Kidney (tissue), 14 donors: Measurements from ENCODE around the gene LRRC72. TPM values are rescaled to one million over a fixed set of nuclear protein-coding genes. Genes with fewer than 3 reads are reported as not detected.

Experiments used
- DNase-seq, 5 donors: peaks; one replicate each; pipeline ENCODE4 v3.0.0-alpha.2; 2013 to 2020
- FAIRE-seq: peaks from 2 replicates; lab custom pipeline; 2012; peaks lifted over from hg19 to GRCh38; lab: Jason Lieb, UNC
- H3K27ac ChIP-seq, 2 donors: one replicate each; pipeline ENCODE4 v1.7.0; 2013; ENCODE audit warnings: low read depth in 2 of 2, low read length in 2 of 2, inconsistent platforms in 1 of 2
- H3K27me3 ChIP-seq: one replicate; pipeline ENCODE4 v1.7.1; 2013; ENCODE audit warnings: low read length, inconsistent platforms; ENCODE audit not compliant: control insufficient read depth, insufficient read depth
- H3K36me3 ChIP-seq, 3 donors: one replicate each; pipeline versions ENCODE4 v1.7.0 to v1.7.1; 2013; ENCODE audit warnings: low read length in 3 of 3, control low read depth in 1 of 3, inconsistent platforms in 1 of 3; ENCODE audit not compliant: insufficient read depth in 3 of 3, control insufficient read depth in 2 of 3
- H3K4me1 ChIP-seq, 3 donors: one replicate each; pipeline versions ENCODE4 v1.7.0 to v1.7.1; 2013; ENCODE audit warnings: low read length in 3 of 3, inconsistent platforms in 1 of 3, low read depth in 1 of 3; ENCODE audit not compliant: control insufficient read depth in 2 of 3, insufficient read depth in 2 of 3
- H3K4me3 ChIP-seq, 3 donors: one replicate each; pipeline versions ENCODE4 v1.7.0 to v1.8.1; 2013; ENCODE audit warnings: low read length in 3 of 3, control low read depth in 1 of 3, inconsistent platforms in 1 of 3
- H3K9ac ChIP-seq, 3 donors: one replicate each; pipeline versions ENCODE4 v1.7.0 to v1.7.1; 2013; ENCODE audit warnings: low read length in 3 of 3, control low read depth in 1 of 3, inconsistent platforms in 1 of 3
- H3K9me3 ChIP-seq, 3 donors: one replicate each; pipeline versions ENCODE4 v1.7.0 to v1.7.1; 2013; ENCODE audit warnings: low read length in 3 of 3, control low read depth in 1 of 3, inconsistent platforms in 1 of 3; ENCODE audit not compliant: control insufficient read depth in 2 of 3, insufficient read depth in 1 of 3
- intact Hi-C: fragments of 100-400 bp; cut with DNase I; formaldehyde crosslinking; loops from one replicate; pipeline ENCODE4 v1.11.1; 2022
- polyA plus RNA-seq: library from polyadenylated mRNA; stranded (reverse); fragments of 350-450 nt; fragmentation: Illumina TruSeq; extraction: RNeasy Lipid Tissue Mini Kit (QIAGEN cat#74804); gene quantifications from one replicate; pipeline ENCODE4 v1.2.3, GENCODE V29; 2014; ENCODE audit warnings: low read depth, low replicate concordance; ENCODE audit not compliant: insufficient read depth
- total RNA-seq: library from RNA; stranded (reverse); fragmentation: NEBNext Ultra II Directional; extraction: Animal tissue kit (Norgen Biotek cat#: 25700); gene quantifications from one replicate; pipeline ENCODE4 v1.2.1, GENCODE V29; 2021
- TF ChIP-seq, protein P1 (sequence below): IDR thresholded peaks from 3 replicates; pipeline ENCODE4 v1.5.1; 2012; ENCODE audit warnings: mild to moderate bottlenecking, moderate library complexity, borderline replicate concordance; ENCODE audit not compliant: insufficient read depth; ENCODE audit errors: extremely low read depth
- donor health status: control.
- donor health status: control.
- donor health status: control.
- donor health status: control.
- donor health status: control.
- donor health status: DM: yes; HTN: yes; CAD: no.
- donor health status: Normal renal cell carcinoma (clear cell type).

LRRC72 gene
- total and polyA plus RNA-seq, 2 donors from 2014 or later: not detected

DNA sequence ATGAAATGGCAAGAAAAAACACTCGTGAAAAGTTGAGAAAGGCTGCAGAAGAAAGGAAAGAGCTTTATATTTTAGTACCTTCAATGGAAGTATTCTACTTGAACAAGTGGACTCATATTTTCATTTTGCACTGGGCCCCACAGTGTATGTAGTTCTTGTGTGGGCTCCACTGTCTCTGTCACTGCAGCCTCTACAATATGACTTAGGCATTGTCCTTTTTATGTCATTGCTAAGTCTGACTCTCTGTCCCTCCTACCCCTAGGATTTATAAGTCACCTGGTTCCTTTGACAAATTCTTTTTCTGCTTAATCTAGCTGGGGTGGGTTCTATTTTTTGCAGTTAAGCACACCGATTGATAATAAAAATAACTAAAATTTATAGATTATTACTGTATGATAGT, 33.4 kb upstream of the LRRC72 start:
- no peak overlapping the region for H3K27ac ChIP-seq

GRCh38 chr7:16494551-16494950, 32.1 kb upstream of the LRRC72 start:
- Histone ChIP-seq H3K9me3 (no peaks in the 10 kb centered on the region), H3K4me1 (no peaks in the 10 kb centered on the region), H3K36me3 (no peaks in the 10 kb centered on the region), H3K4me3 (no peak overlapping the region), H3K9ac (no peak overlapping the region), H3K27ac (no peak overlapping the region), H3K27me3 (no peaks in the 10 kb centered on the region)
- intact Hi-C loops: no loop called here
- TF ChIP-seq, protein P1, sequence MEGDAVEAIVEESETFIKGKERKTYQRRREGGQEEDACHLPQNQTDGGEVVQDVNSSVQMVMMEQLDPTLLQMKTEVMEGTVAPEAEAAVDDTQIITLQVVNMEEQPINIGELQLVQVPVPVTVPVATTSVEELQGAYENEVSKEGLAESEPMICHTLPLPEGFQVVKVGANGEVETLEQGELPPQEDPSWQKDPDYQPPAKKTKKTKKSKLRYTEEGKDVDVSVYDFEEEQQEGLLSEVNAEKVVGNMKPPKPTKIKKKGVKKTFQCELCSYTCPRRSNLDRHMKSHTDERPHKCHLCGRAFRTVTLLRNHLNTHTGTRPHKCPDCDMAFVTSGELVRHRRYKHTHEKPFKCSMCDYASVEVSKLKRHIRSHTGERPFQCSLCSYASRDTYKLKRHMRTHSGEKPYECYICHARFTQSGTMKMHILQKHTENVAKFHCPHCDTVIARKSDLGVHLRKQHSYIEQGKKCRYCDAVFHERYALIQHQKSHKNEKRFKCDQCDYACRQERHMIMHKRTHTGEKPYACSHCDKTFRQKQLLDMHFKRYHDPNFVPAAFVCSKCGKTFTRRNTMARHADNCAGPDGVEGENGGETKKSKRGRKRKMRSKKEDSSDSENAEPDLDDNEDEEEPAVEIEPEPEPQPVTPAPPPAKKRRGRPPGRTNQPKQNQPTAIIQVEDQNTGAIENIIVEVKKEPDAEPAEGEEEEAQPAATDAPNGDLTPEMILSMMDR: no peak
- no peak for DNase-seq
- FAIRE-seq: no peak

More for the DNA sequence above, 33.4 kb upstream of the LRRC72 start:
- no peaks in the 10 kb centered on the region for H3K27me3 ChIP-seq
- no peaks in the 10 kb centered on the region for H3K9me3 ChIP-seq
- DNase-seq: no peak
- H3K4me3 ChIP-seq: no peak overlapping the region
- no peaks in the 10 kb centered on the region for H3K36me3 ChIP-seq
- H3K9ac ChIP-seq: no peak overlapping the region
- FAIRE-seq: no peak
- no peaks in the 10 kb centered on the region for H3K4me1 ChIP-seq
- intact Hi-C loops: no loop called here
- TF ChIP-seq, protein P1: no peak

GRCh38 chr7:16494955-16495719, 31.5 kb upstream of the LRRC72 start:
- Histone ChIP-seq H3K36me3 (no peaks in the 10 kb centered on the region), H3K4me3 (no peak overlapping the region), H3K27ac (no peak overlapping the region), H3K9ac (no peak overlapping the region), H3K4me1 (no peaks in the 10 kb centered on the region), H3K27me3 (no peaks in the 10 kb centered on the region), H3K9me3 (no peaks in the 10 kb centered on the region)
- DNase-seq: no peak
- TF ChIP-seq, protein P1: no peak
- intact Hi-C loops: no loop called here
- no peak for FAIRE-seq

GRCh38 chr7:16498122-16498521, 28.5 kb upstream of the LRRC72 start:
- H3K36me3 ChIP-seq: no peaks in the 10 kb centered on the region
- FAIRE-seq (no peak), DNase-seq (peak in 2 of 5 donors; percentile 29 to 35)
- H3K9ac ChIP-seq: no peak overlapping the region
- no peak overlapping the region for H3K4me3 ChIP-seq
- intact Hi-C loops: no loop called here
- no peaks in the 10 kb centered on the region for H3K4me1 ChIP-seq
- TF ChIP-seq, protein P1: no peak
- H3K27ac ChIP-seq: no peak overlapping the region
- no peaks in the 10 kb centered on the region for H3K9me3 ChIP-seq
- H3K27me3 ChIP-seq: no peaks in the 10 kb centered on the region
